ENCODE data around the gene NR4A3. TPM values are rescaled to one million over a fixed set of nuclear protein-coding genes. Genes with fewer than 3 reads are reported as not detected.
"Not testable (repeated sequence)": the region's sequence is repeated elsewhere in the genome, so short reads cannot be mapped to it uniquely, and the experiment has no call there.

NR4A3 gene
- 10 to 100 TPM in 1 of 2 experiments, 1 to 10 TPM in 1; 3.6 to 20.4 TPM for total RNA-seq

DNA sequence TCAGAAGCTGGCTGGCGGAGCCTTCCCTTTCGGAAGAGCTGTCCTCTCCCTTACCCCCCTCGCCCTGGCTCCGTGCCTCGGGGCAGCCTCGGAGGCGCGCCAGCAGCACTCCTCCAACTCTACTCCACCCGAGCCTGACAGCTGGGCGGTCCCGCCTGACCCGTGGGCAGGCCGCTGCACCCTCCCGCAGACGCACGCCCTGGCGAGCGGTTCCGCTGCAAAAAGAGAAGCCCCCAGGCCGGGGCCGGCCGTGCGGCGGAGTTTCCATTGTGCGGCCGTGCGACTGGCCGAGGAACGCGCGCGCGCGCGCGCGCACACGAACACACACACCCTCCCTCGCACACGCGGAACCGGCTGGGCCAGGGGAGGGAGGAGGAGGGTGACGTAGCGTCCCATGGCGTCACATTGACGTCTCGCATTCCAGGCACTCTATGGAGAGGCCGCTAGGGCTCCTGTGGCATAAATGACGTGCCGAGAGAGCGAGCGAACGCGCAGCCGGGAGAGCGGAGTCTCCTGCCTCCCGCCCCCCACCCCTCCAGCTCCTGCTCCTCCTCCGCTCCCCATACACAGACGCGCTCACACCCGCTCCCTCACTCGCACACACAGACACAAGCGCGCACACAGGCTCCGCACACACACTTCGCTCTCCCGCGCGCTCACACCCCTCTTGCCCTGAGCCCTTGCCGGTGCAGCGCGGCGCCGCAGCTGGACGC is at the start of gene NR4A3:
NR4A3 (plus strand) TSS at position 490 of the 713 bp plus-strand sequence. CDS start 6,158 bp downstream, outside the sequence.
- Mint-ChIP-seq H3K36me3 (peaks cover 5% of the 10 kb centered on the region), H3K27ac (peak within 1 kb of the TSS; percentile 88), H3K4me3 (peak within 1 kb of the TSS; percentile 94), H3K27me3 (peaks cover 32% of the 10 kb centered on the region), H3K4me1 (peaks cover 46% of the 10 kb centered on the region), H3K9me3 (ENCODE audit: low read depth) (no peaks in the 10 kb centered on the region)
- CTCF ChIA-PET, result interaction anchor here (1.0 to 2.1 kb wide), 4 partner anchors 11 to 190 kb away, joined by 4 to 7 read pairs (median 4); partner anchors contain the start of gene STX17
- ATAC-seq (peak; percentile 49), DNase-seq (peak; percentile 93)

DNA sequence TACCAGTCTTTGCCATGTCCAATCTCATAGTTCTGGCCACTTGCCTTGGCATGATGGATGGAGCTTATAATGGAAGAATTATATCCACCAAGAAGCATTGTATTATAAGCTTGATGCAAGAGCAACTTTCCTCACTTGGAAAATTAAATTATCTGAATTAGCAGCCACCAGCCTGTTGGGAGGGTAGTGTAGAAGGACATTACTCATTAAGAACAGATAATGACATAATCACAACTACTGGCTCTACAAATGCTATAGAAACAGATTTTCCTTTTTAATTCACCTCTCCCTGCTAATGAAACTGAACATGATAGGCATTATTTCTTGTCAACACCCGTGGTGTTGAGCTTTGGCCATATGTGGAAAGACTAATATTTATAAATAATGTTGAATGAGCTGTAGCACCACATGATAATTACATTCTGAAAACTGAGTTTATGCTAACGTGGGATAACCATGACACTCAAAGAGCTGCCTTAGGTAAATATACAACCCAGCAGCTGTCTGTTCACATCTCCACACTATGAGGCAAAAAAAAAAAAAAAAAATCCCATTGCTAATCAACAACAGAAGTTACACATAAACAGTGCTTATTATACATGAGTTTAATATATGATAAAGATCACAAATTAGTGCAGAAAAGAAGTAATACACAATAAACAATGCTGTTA is 48.1 kb upstream of the NR4A3 start:
- CTCF ChIA-PET, result no interaction called here
- Mint-ChIP-seq H3K9me3 (ENCODE audit: low read depth) (no peaks in the 10 kb centered on the region), H3K27ac (no peak overlapping the region), H3K27me3 (peaks cover 20% of the 10 kb centered on the region), H3K36me3 (no peaks in the 10 kb centered on the region), H3K4me1 (peaks cover 3% of the 10 kb centered on the region), H3K4me3 (no peak overlapping the region)
- ATAC-seq, result no peak
- DNase-seq, result no peak

DNA sequence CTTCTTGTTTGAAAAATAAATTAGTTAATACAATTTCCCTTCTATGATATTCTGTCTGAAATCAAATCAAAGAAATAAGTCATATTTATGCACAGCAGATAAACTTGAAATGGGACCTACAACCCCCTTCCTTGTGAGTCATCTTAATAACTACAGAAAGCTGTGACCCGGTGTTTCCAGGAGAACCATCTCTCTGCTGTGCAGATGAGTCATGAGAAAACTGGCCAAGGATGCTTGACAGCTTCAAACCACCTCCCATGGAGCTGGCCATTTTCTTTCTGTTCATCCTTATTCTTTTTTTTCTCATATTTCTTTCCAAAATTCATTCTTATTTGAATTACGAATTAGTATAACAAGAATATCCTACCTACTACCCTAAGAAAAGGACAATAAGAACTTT is 43.4 kb upstream of the NR4A3 start:
- no peaks in the 10 kb centered on the region for H3K9me3 Mint-ChIP-seq (ENCODE audit: low read depth)
- H3K4me1 Mint-ChIP-seq, result peaks cover 13% of the 10 kb centered on the region
- CTCF ChIA-PET, result no interaction called here
- ATAC-seq (peak; percentile 80), DNase-seq (peak; percentile 54)
- no peak overlapping the region for H3K27ac Mint-ChIP-seq
- peaks cover 12% of the 10 kb centered on the region for H3K27me3 Mint-ChIP-seq
- peaks cover 2% of the 10 kb centered on the region for H3K36me3 Mint-ChIP-seq
- H3K4me3 Mint-ChIP-seq, result no peak overlapping the region

DNA sequence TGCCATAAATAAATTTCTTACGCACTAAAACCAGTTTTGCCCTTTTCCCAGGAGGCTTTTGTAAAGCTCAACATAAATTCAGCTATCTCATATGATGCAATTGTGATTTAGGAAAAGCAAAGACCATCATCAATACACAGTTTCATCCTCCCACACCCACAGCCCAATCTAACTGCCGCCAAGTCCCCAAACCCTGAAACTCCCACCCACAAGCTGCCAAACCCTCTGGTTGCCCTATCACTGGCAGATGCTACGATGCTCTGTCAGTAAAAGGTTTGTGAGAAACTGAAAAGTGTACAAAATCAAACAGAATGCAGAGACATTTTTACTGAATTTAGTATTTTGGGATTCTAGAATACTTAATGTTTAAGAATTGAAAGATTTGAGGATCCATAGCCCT is 42.8 kb upstream of the NR4A3 start:
- H3K9me3 Mint-ChIP-seq (ENCODE audit: low read depth), result no peaks in the 10 kb centered on the region
- H3K27me3 Mint-ChIP-seq, result peaks cover 8% of the 10 kb centered on the region
- H3K27ac Mint-ChIP-seq, result no peak overlapping the region
- peaks cover 2% of the 10 kb centered on the region for H3K36me3 Mint-ChIP-seq
- H3K4me1 Mint-ChIP-seq, result peaks cover 13% of the 10 kb centered on the region
- no peak overlapping the region for H3K4me3 Mint-ChIP-seq
- ATAC-seq (no peak), DNase-seq (no peak)
- CTCF ChIA-PET, result no interaction called here

DNA sequence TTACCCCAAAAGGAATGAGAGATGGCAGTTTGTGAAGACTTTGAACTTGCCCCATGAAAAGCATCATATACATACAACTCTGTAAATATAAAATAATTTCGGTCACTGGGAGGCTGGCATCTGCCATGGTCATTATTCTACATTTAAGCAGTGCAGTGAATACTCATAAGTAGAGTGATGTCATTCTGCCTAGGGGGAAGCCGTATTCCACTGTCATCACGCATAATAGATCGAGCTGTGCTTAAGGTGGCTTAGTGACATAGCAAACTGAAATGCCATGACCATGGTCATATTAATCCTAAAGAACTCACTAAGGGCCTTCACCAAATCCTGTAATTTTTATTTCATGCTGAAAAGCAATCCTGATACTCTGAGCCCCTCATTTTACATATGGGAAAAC is 42.4 kb upstream of the NR4A3 start:
- no peak overlapping the region for H3K27ac Mint-ChIP-seq
- H3K27me3 Mint-ChIP-seq, result peaks cover 7% of the 10 kb centered on the region
- H3K4me3 Mint-ChIP-seq, result no peak overlapping the region
- ATAC-seq (no peak), DNase-seq (no peak)
- H3K9me3 Mint-ChIP-seq (ENCODE audit: low read depth), result no peaks in the 10 kb centered on the region
- CTCF ChIA-PET, result no interaction called here
- H3K36me3 Mint-ChIP-seq, result peaks cover 2% of the 10 kb centered on the region
- peaks cover 13% of the 10 kb centered on the region for H3K4me1 Mint-ChIP-seq

DNA sequence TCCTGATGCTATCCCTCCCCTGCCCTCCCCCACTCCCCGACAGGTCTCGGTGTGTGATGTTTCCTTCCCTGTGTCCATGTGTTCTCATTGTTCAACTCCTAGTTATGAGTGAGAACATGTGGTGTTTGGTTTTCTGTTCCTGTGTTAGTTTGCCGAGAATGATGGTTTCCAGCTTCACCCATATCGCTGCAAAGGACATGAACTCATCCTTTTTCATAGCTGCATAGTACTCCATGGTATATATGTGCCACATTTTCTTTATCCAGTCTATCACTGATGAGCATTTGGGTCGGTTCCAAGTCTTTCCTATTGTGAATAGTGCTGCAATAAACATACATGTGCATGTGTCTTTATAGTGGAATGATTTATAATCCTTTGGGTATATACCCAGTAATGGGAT is 39.3 kb upstream of the NR4A3 start:
- CTCF ChIA-PET; ATAC-seq; H3K4me3 Mint-ChIP-seq; H3K36me3 Mint-ChIP-seq; H3K27ac Mint-ChIP-seq; H3K9me3 Mint-ChIP-seq (ENCODE audit: low read depth); DNase-seq: not testable (repeated sequence)
- peaks cover 13% of the 10 kb centered on the region for H3K4me1 Mint-ChIP-seq
- H3K27me3 Mint-ChIP-seq, result peaks cover 25% of the 10 kb centered on the region

DNA sequence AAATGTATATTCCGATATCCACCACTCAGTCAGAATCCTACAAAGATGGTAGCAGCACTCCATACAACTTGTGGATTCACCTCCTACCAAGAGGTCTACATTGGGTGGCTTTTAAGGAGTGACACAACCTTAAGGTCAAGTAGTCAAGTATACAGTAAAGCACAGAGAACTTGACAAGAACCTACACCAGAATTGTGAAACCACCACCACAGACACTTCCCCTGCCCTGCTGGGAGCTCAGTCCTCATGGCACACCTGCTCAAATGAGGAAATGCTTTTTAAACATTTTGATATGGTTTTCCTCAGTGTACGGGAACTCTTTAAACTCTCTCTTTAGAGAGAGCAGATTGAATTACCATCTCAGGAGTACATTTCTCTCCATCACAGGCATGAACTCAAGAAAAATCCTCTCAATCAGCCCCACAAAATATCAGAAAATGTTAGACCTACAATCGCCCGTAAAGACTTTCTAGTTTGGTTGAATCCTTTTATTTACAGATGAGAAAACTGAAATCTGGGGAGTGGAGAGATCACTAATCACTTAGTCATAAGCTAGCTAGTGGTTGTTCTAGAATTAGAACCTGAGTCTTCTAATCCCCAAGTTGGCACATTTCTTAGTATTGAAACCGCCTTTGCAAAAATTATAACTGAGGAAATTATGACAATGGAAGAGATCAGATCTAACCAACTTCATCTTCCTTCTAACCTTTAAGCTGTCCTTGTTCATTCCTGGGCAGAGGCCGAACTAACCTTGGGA is 38.5 kb upstream of the NR4A3 start:
- no peak for ATAC-seq
- H3K4me3 Mint-ChIP-seq, result no peak overlapping the region
- H3K36me3 Mint-ChIP-seq, result peaks cover 2% of the 10 kb centered on the region
- peaks cover 13% of the 10 kb centered on the region for H3K4me1 Mint-ChIP-seq
- H3K27ac Mint-ChIP-seq, result no peak overlapping the region
- peaks cover 29% of the 10 kb centered on the region for H3K27me3 Mint-ChIP-seq
- CTCF ChIA-PET, result no interaction called here
- no peak for DNase-seq
- H3K9me3 Mint-ChIP-seq (ENCODE audit: low read depth), result no peaks in the 10 kb centered on the region

DNA sequence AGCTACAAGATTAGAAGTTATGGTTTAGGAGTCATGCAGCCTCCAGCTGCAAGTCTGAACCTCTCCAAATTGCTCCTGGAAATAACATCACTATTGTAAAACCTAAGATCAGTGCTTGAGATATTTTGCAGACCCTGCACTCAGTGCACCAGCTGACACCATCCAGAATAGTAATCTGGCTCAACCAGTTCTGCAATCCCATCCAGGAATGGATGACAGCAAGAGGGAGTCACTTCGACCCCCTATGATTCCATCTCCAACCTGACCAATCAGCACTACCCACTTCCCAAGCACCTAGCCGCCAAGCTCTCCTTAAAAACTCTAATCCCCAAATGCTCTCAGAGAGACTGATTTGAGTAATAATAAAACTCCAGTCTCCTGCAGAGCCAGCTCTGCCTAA is 37.9 kb upstream of the NR4A3 start:
- Mint-ChIP-seq H3K4me3 (no peak overlapping the region), H3K9me3 (ENCODE audit: low read depth) (no peaks in the 10 kb centered on the region), H3K27me3 (peaks cover 31% of the 10 kb centered on the region), H3K4me1 (peaks cover 8% of the 10 kb centered on the region), H3K36me3 (peaks cover 2% of the 10 kb centered on the region), H3K27ac (no peak overlapping the region)
- no peak for ATAC-seq
- DNase-seq, result no peak
- CTCF ChIA-PET, result no interaction called here

DNA sequence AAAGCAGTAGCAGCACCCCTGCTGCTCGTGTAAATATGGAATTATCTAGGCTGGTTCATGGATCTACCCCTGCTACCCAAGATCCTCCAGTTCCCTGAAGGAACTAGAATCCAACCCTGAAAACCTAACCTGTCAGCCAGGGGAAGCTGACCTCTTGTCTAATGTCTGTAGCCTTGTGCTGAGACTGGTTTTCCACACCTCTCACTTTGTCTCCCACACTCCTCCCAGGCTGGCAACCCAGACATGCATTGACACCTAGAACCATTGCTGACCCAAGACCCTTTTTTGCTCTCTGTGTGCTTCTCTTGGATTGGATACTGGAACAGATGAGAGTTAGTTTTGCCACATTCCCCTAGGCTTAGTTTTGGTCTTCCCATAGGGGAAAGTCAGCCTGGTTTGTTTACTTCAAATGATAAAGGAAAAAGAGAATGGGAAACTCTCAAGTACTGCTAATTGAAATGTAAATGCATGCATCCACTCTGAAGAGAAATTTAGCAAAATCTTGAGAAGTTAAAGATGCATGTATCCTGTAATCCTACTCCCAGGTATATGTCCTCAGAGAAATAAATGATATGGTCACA is 36.6 kb upstream of the NR4A3 start:
- Mint-ChIP-seq H3K9me3 (ENCODE audit: low read depth) (no peaks in the 10 kb centered on the region), H3K27me3 (peaks cover 39% of the 10 kb centered on the region), H3K4me1 (peaks cover 4% of the 10 kb centered on the region), H3K36me3 (no peaks in the 10 kb centered on the region), H3K27ac (no peak overlapping the region), H3K4me3 (no peak overlapping the region)
- ATAC-seq, result no peak
- CTCF ChIA-PET, result no interaction called here
- DNase-seq, result no peak

DNA sequence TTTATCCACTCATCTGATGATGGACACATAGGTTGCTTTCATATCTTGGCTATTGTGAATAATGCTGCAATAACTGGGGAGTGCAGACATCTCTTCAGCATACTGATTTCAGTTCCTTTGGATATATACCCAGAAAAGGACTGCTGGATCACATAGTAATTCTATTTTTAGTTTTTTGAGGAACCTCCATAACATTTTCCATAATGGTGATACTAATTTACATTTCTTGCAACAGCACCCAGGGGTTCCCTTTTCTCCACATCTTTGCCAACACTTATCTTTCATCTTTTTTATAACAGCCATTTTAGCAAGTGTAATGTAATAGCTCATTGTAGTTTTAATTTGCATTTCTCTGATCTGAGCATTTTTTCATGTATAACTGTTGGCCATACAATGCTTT is 34.1 kb upstream of the NR4A3 start:
- H3K36me3 Mint-ChIP-seq, result no peaks in the 10 kb centered on the region
- peaks cover 4% of the 10 kb centered on the region for H3K4me1 Mint-ChIP-seq
- no peak overlapping the region for H3K4me3 Mint-ChIP-seq
- no peak for ATAC-seq
- peaks cover 42% of the 10 kb centered on the region for H3K27me3 Mint-ChIP-seq
- no peak overlapping the region for H3K27ac Mint-ChIP-seq
- CTCF ChIA-PET, result no interaction called here
- no peak for DNase-seq
- H3K9me3 Mint-ChIP-seq (ENCODE audit: low read depth), result no peaks in the 10 kb centered on the region

DNA sequence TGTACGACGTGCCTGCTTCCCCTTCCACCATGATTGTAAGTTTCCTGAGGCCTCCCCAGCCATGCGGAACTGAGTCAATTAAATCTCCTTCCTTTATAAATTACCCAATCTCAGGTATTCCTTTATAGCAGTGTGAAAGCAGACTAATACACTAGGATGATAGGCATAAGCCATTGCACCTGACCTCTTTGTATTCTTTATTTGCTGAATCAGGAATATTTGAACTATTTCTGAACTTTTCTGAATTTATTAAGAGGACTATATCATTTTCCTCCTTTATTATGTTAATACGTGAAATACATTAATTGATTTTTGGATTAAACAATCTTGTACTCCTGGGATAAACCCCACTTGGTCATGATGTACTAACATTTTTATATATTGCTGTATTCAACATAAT is 28.2 kb upstream of the NR4A3 start:
- Mint-ChIP-seq H3K27ac (no peak overlapping the region), H3K4me3 (no peak overlapping the region), H3K27me3 (peaks cover 22% of the 10 kb centered on the region), H3K4me1 (no peaks in the 10 kb centered on the region), H3K36me3 (no peaks in the 10 kb centered on the region), H3K9me3 (ENCODE audit: low read depth) (no peaks in the 10 kb centered on the region)
- ATAC-seq (no peak), DNase-seq (no peak)
- CTCF ChIA-PET, result interaction anchor here (1.4 kb wide), 1 partner anchor 12 kb away, joined by 3 read pairs; no protein-coding TSS in a partner anchor

DNA sequence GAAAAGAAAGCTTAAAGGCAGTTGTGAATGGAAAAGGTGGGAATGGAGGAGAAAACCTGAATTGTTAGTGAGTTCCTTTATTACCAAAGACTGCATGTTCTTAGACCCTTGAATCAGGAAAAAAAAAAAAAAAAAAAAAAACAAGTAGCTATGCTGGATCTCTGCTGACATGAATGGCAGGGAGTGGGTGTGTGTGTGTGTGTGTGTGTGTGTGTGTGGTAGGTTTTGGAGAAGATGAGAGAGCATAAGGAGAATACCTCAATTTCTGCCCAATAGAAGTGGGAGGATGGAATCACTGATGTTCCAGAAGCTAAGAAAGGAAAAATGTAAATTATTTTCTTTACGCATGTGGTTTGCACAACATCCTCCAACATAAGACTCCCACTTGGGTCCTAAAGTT is 25.5 kb upstream of the NR4A3 start:
- no peak overlapping the region for H3K27ac Mint-ChIP-seq
- CTCF ChIA-PET, result no interaction called here
- ATAC-seq (no peak), DNase-seq (no peak)
- peaks cover 13% of the 10 kb centered on the region for H3K27me3 Mint-ChIP-seq
- H3K4me1 Mint-ChIP-seq, result no peaks in the 10 kb centered on the region
- H3K4me3 Mint-ChIP-seq, result no peak overlapping the region
- no peaks in the 10 kb centered on the region for H3K36me3 Mint-ChIP-seq
- H3K9me3 Mint-ChIP-seq (ENCODE audit: low read depth), result no peaks in the 10 kb centered on the region

DNA sequence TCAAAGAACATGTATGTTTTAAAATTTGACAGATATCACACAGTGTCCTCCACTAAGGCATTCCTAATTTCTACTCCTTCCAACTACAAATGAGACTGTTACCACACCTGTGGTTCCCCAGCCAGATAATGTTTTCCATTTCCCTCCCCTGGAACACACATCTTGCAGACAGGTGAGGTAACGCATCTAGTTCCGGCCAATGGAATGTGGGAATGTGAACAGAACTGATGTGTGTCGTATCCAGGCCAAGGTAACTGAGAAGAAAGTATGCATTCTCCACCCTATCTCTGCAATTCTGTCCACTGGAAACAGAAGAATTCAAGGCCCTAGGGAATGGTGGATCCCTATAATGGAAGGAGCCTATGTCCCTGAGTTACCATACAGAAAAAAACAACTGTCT is 19.9 kb upstream of the NR4A3 start:
- Mint-ChIP-seq H3K27ac (no peak overlapping the region), H3K27me3 (no peaks in the 10 kb centered on the region), H3K9me3 (ENCODE audit: low read depth) (no peaks in the 10 kb centered on the region), H3K4me1 (no peaks in the 10 kb centered on the region), H3K4me3 (no peak overlapping the region), H3K36me3 (no peaks in the 10 kb centered on the region)
- DNase-seq (no peak), ATAC-seq (no peak)
- CTCF ChIA-PET, result no interaction called here

Measured in activated CD8-positive, alpha-beta memory T cell treated with anti-CD3 and anti-CD28 coated beads, Interleukin-2, amount 10 ng/mL, durations not matched to agents 7 days and 5 days (primary cell).